Measurements from ENCODE around the gene EIF6.
"Not testable (repeated sequence)": the region's sequence is repeated elsewhere in the genome, so short reads cannot be mapped to it uniquely, and the experiment has no call there.

The EIF6 gene

GRCh38 chr20:35284267-35284991 is at the start of gene EIF6:
Gene EIF6 (minus strand): TSS chr20:35284772. CDS start chr20:35284487, 285 bp downstream.
- peak; percentile 59 for DNase-seq (ENCODE audit: low read depth, low spot score)

- DNase-seq (ENCODE audit: low read depth, low spot score): no peak
These were observed 49.0 kb upstream of the EIF6 start for GRCh38 chr20:35333606-35334005.

- no peak for DNase-seq (ENCODE audit: low read depth, low spot score)
These were observed 48.1 kb upstream of the EIF6 start for GRCh38 chr20:35332540-35333200.

GRCh38 chr20:35329435-35330139 is 45.0 kb upstream of the EIF6 start:
- DNase-seq (ENCODE audit: low read depth, low spot score): no peak

DNA sequence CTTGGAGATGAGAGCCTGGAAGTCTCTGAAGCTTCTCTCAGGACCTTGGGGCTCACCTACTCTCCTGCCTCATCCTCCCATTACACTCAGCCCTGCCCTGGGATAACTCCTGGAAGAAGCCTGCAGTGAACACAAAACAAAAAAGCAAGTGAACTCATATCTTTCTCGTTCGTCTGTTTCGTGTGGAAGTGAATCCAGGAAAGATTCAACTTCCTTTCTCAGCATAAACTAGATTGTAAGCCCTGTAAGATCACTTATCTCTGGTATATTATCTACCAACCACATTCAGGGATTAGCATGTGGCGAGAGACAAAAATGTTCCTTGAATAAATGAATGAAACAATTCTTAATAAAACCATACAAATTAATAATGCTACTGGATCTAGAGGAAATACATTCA is 44.1 kb upstream of the EIF6 start:
- no peak for DNase-seq (ENCODE audit: low read depth, low spot score)

GRCh38 chr20:35328095-35328685 is 43.6 kb upstream of the EIF6 start:
- no peak for DNase-seq (ENCODE audit: low read depth, low spot score)

GRCh38 chr20:35327074-35327976 is 42.8 kb upstream of the EIF6 start:
- DNase-seq (ENCODE audit: low read depth, low spot score): no peak

DNA sequence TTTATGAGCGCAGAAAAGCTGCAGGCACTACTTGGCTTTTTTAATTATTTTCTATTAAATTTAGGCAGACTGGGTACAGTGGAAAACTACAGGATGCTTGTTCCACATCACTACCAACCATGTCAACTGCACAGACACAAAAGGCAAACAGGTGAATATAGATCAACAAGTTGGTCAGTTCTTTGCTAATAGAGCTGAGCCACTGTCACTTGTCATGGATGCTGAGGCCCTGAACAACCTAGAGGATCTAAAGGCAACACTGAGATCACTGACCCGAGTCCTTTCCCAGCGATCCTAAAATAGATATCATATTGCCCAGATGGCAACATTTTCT is 42.1 kb upstream of the EIF6 start:
- no peak for DNase-seq (ENCODE audit: low read depth, low spot score)

DNA sequence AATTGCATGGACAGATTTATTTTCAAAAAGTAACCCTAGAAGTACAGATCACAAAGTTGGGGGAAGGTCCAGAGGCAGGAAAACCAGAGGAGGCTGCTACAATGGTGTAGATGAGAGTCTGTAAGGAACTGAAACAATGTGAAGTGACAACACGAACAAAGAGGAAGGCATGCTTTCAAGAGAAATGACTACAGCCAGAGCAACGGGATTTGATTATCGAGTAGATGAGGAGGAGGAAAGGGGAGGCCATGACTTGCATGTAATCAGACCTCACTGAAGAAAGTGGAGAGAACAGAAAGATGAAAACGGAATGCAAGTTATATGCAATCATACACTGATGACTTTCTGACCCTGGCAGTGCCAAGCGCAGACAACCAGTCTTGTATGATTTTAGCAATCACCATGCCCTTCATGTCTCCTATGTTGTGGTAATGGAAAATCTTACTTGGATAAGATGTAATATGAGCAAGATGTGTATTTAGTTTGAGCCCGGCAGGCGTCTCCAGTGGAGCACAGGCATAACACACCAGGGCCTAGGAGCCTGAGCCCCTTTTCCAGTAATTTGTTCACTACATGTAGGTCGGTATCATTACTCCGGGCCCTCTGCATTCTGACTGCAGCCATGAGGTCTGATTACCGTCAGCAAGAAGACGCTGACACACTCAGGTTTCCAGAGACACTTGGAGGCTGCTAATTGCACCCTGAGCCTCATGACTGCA is 41.6 kb upstream of the EIF6 start:
- DNase-seq (ENCODE audit: low read depth, low spot score): no peak

- no peak for DNase-seq (ENCODE audit: low read depth, low spot score)
These were observed 40.8 kb upstream of the EIF6 start for GRCh38 chr20:35325401-35325800.

DNA sequence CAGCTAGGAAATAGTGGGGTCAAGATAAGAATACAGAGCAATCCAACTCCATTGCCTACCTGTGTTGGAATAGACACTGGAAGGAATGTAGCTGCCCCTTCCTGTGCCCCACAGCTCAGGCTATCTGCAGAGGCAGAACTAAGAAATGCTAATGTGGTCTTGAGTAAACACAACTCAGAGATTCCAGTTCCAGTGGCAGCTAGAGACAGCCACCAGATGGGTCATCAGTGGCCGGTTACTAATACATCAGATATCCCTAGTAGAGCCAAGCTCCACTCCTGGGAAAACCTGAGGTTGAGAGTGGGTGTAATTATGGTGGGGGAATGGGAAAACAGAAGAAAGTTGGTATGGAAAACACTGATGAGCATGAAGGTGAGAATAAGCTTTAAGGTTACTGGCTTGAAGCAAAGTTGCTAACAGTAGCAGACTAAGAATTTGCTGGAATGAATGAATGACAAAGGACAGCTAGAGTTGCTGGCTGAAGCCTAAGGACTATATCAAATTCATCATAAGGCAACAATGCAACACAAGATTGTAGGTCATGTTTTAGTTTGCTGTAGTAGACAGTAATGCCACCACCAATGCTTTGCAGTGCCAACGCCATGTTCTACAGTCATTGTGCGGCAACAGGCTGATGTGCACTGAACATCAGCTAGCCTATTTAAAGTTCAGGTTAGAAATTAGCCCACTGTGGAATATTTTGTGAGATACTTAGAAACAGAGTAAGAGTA is 36.0 kb upstream of the EIF6 start:
- no peak for DNase-seq (ENCODE audit: low read depth, low spot score)

DNA sequence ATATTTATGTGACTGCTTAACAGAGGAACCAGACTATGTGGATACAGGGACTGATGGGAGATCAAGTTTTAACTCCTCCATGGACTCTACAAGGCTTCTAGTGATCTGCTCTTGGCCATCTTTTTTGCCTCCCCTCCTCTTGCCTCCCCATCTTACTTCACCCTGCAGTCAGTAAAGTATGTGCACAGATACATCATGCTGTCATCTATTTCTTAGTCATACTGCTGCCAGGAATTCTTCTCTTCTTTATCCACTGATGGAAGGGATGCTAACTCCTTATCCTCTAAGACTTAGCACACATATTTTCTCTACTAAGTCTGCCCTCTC is 35.3 kb upstream of the EIF6 start:
- DNase-seq (ENCODE audit: low read depth, low spot score): no peak

DNA sequence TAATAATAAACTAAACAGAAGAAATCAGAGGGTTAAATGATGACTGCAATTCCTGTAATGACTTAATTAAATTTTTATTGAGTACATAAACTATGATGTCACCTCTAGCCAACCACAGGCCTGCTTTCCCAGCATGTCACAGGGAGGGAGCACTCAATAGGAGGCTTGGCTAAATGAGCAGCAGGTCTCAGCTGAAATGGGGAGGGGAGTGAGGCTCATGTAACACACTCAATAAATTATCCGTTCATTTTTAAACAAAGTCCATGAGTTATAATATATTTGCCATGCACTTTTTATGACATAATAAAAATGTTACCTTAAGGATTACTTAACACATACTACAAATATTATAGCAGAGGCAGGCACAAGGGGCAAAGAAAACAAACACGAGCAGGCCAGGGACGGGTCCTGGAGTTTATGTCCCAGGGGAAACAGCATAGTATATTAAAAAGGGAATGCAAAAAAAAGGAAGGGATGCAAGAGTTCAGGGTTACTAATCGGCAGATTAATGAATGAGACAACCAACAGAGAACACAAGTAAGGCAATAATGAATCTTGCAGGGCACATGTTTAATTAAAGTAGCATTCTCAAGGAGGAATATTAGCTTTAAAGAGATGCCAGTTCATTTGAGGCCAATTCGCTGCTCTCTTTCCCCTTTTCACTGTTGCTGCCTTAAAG is 34.8 kb upstream of the EIF6 start:
- DNase-seq (ENCODE audit: low read depth, low spot score): no peak

GRCh38 chr20:35318502-35319157 is 34.1 kb upstream of the EIF6 start:
- DNase-seq (ENCODE audit: low read depth, low spot score): no peak

GRCh38 chr20:35317416-35318210 is 33.0 kb upstream of the EIF6 start:
- no peak for DNase-seq (ENCODE audit: low read depth, low spot score)

DNA sequence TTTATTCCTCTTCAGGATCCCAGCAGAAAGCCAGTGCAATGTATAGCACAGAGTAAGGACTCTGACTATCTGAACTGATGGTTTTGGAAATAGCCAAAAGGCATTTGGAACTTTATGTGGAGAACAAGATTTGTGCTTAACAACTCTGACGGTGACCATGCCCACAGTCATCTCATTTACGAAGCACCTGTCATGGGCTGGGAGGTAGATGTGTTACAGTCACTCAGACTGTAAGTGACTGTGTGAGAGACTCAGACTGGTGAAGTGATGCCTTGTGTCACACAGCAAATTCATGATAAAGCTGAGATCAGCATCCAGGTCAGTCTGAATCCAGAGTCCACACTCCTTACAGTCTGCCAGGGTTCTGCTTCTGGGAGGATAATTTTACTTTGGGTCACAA is 31.5 kb upstream of the EIF6 start:
- DNase-seq (ENCODE audit: low read depth, low spot score): no peak

GRCh38 chr20:35315632-35316020 is 31.1 kb upstream of the EIF6 start:
- DNase-seq (ENCODE audit: low read depth, low spot score): not testable (repeated sequence)

Data from activated naive CD8-positive, alpha-beta T cell treated with anti-CD3 and anti-CD28 coated beads, Interleukin-2, amount 50 U/mL, for 16 hours (primary cell).